OCI-LY3 (cell line): Measurements from ENCODE around the gene WDR70.

Source experiments
- H2AFZ ChIP-seq: fragments of 200-600, 300-600 bp; shearing (Covaris generic); 2 replicates; pipeline ENCODE4 v1.6.0; 2014; ENCODE audit warnings: antibody characterized with exemption, low read depth, low read length
- H3K27ac ChIP-seq: fragments of 200-600, 300-600 bp; sonication (generic); 2 replicates; pipeline ENCODE4 v1.5.1; 2014; ENCODE audit warnings: mild to moderate bottlenecking, low read length, moderate library complexity, mixed read lengths
- H3K27me3 ChIP-seq: fragments of 200-600, 300-600 bp; sonication (generic); 2 replicates; pipeline ENCODE4 v1.6.1; 2014; ENCODE audit warnings: low read depth, low read length, mixed read lengths
- H3K36me3 ChIP-seq: fragments of 200-600, 300-600 bp; sonication (generic); replicated peaks from 2 replicates; pipeline ENCODE3; 2014; ENCODE audit warnings: low read depth, low read length, mixed read lengths
- H3K4me1 ChIP-seq: fragments of 300-600, 200-600 bp; sonication (generic); 2 replicates; pipeline ENCODE4 v1.6.1; 2014; ENCODE audit warnings: low read length, mixed read lengths
- H3K4me2 ChIP-seq: fragments of 200-600, 300-600 bp; sonication (generic); 2 replicates; pipeline ENCODE4 v1.6.1; 2014; ENCODE audit warnings: low read length, mixed read lengths
- H3K4me3 ChIP-seq: fragments of 300-600, 200-600 bp; sonication (generic); 2 replicates; pipeline ENCODE4 v1.5.1; 2014; ENCODE audit warnings: antibody characterized with exemption, mild to moderate bottlenecking, low read length, moderate library complexity
- H3K79me2 ChIP-seq: fragments of 300-600, 200-600 bp; shearing (Covaris generic); 2 replicates; pipeline ENCODE4 v1.6.1; 2014; ENCODE audit warnings: mild to moderate bottlenecking, low read length, mixed read lengths
- H3K9ac ChIP-seq: fragments of 300-600, 200-600 bp; shearing (Covaris generic); 2 replicates; pipeline ENCODE4 v1.6.0; 2014; ENCODE audit warnings: mild to moderate bottlenecking, low read length, moderate library complexity
- H3K9me3 ChIP-seq: fragments of 200-600, 300-600 bp; shearing (Covaris generic); 2 replicates; pipeline ENCODE4 v1.6.1; 2014; ENCODE audit warnings: low read length, mixed read lengths; ENCODE audit not compliant: insufficient read depth
- H4K20me1 ChIP-seq: fragments of 200-600, 300-600 bp; sonication (generic); 2 replicates; pipeline ENCODE4 v1.6.1; 2016; ENCODE audit warnings: low read length, mixed read lengths; ENCODE audit not compliant: insufficient read depth
- CTCF ChIP-seq: fragments of 200-600, 300-600 bp; sonication (generic); IDR thresholded peaks from 2 replicates; pipeline ENCODE4 v1.5.1; 2014; ENCODE audit warnings: antibody characterized with exemption, low read length, low read depth
- EZH2phosphoT487 ChIP-seq: fragments of 200-600 bp; shearing (Covaris generic); IDR thresholded peaks from 2 replicates; pipeline ENCODE4 v1.6.1; 2018; ENCODE audit warnings: antibody characterized with exemption, mixed run types, low read depth

WDR70 gene

GRCh38 chr5:37658440-37658839 lies 279.3 kb downstream of the WDR70 start:
- Histone ChIP-seq H3K4me3 (no peak overlapping the region), H3K36me3 (no peaks in the 10 kb centered on the region), H3K4me2 (no peak overlapping the region), H3K4me1 (no peaks in the 10 kb centered on the region), H3K27ac (no peak overlapping the region), H4K20me1 (no peaks in the 10 kb centered on the region), H2AFZ (no peak overlapping the region), H3K9me3 (no peaks in the 10 kb centered on the region), H3K27me3 (no peaks in the 10 kb centered on the region), H3K79me2 (no peaks in the 10 kb centered on the region), H3K9ac (no peak overlapping the region)
- TF ChIP-seq EZH2phosphoT487 (no peak), CTCF (no peak)

- Histone ChIP-seq H3K9ac (no peak overlapping the region), H4K20me1 (no peaks in the 10 kb centered on the region), H3K27me3 (no peaks in the 10 kb centered on the region)
These were observed 281.2 kb downstream of the WDR70 start for GRCh38 chr5:37660319-37660718.

GRCh38 chr5:37661227-37661920 lies 282.3 kb downstream of the WDR70 start:
- H3K27ac ChIP-seq, result no peak overlapping the region
- no peak for TF ChIP-seq CTCF
- TF ChIP-seq EZH2phosphoT487, result no peak
- H3K4me3 ChIP-seq, result no peak overlapping the region
- H4K20me1 ChIP-seq, result no peaks in the 10 kb centered on the region
- no peak overlapping the region for H3K9ac ChIP-seq
- no peaks in the 10 kb centered on the region for H3K36me3 ChIP-seq
- H3K27me3 ChIP-seq, result no peaks in the 10 kb centered on the region
- H3K4me1 ChIP-seq, result no peaks in the 10 kb centered on the region
- H3K79me2 ChIP-seq, result no peaks in the 10 kb centered on the region
- no peak overlapping the region for H2AFZ ChIP-seq
- H3K9me3 ChIP-seq, result no peaks in the 10 kb centered on the region
- H3K4me2 ChIP-seq, result no peak overlapping the region

More at GRCh38 chr5:37660319-37660718, 281.2 kb downstream of the WDR70 start:
- Histone ChIP-seq H3K9me3 (no peaks in the 10 kb centered on the region), H3K4me3 (no peak overlapping the region), H3K4me2 (no peak overlapping the region), H2AFZ (no peak overlapping the region), H3K79me2 (no peaks in the 10 kb centered on the region), H3K36me3 (no peaks in the 10 kb centered on the region), H3K4me1 (no peaks in the 10 kb centered on the region), H3K27ac (no peak overlapping the region)
- no peak for TF ChIP-seq CTCF
- TF ChIP-seq EZH2phosphoT487, result no peak

- Histone ChIP-seq H4K20me1 (no peaks in the 10 kb centered on the region), H3K9me3 (no peaks in the 10 kb centered on the region), H3K4me3 (no peak overlapping the region), H3K27me3 (no peaks in the 10 kb centered on the region), H3K27ac (no peak overlapping the region), H2AFZ (no peak overlapping the region), H3K4me2 (no peak overlapping the region), H3K36me3 (no peaks in the 10 kb centered on the region), H3K4me1 (no peaks in the 10 kb centered on the region), H3K79me2 (no peaks in the 10 kb centered on the region), H3K9ac (no peak overlapping the region)
- TF ChIP-seq EZH2phosphoT487, result no peak
- TF ChIP-seq CTCF, result no peak
These were observed 282.8 kb downstream of the WDR70 start for GRCh38 chr5:37661951-37662350.
